K562 (cell line): ENCODE data around the gene CFAP300. TPM values are rescaled to one million over a fixed set of nuclear protein-coding genes. Genes with fewer than 3 reads are reported as not detected.

Experiments
- ATAC-seq: fragments of 200-7000 bp; cut with Tn5 transposase; 3 replicates; pipeline ENCODE4 v1.9.1; 2020; ENCODE audit warnings: moderate library complexity
- BruUV-seq: library from RNA; stranded (reverse); fragments of 400-500 nt; replicated peaks from 2 replicates; lab custom pipeline; 2021; lab: Mats Ljungman, UMichigan
- CTCF ChIA-PET: fragments of 300-600 bp; formaldehyde crosslinking; extraction: SDS; loops from one replicate; lab custom pipeline; 2021; ENCODE audit warnings: low intra/inter-chr PET ratio; lab: Yijun Ruan, JAX
- POLR2A ChIA-PET: fragments of 300-600, 350-650 bp; sonication (Branson Sonifier 250); formaldehyde crosslinking; extraction: SDS; loops from one replicate; lab custom pipeline; 2021; ENCODE audit warnings: antibody characterized with exemption, inconsistent platforms; lab: Yijun Ruan, JAX
- DNase-seq, 4 experiments: peaks; one replicate each; pipeline versions ENCODE4 v3.0.0 to v3.0.0-alpha.2; 2011 to 2018; ENCODE audit warnings: low spot score in 3 of 4, mixed read lengths in 3 of 4; ENCODE audit errors: extremely low read depth in 1 of 4
- FAIRE-seq: peaks from 2 replicates; lab custom pipeline; 2011; peaks lifted over from hg19 to GRCh38; lab: Jason Lieb, UNC
- H2AFZ ChIP-seq: 2 replicates; pipeline ENCODE4 v1.6.0; 2011; ENCODE audit warnings: low read depth, low read length, control low read depth, inconsistent platforms
- H3K27ac ChIP-seq: fragments of 200-600 bp; 3 replicates; pipeline ENCODE4 v1.8.0; 2011; ENCODE audit warnings: low read depth, mild to moderate bottlenecking, control low read depth, inconsistent platforms, low read length, moderate library complexity, mixed read lengths; ENCODE audit errors: extremely low read depth
- H3K27me3 ChIP-seq, 2 experiments: fragments of 300-600 bp in 1 of 2; 2 replicates in 1 of 2; 3 replicates in 1 of 2; pipeline versions ENCODE4 v1.6.0 to v1.8.0; 2011; ENCODE audit warnings: inconsistent platforms in 2 of 2, low read length in 2 of 2, mild to moderate bottlenecking in 1 of 2, mixed read lengths in 1 of 2, moderate library complexity in 1 of 2; ENCODE audit not compliant: control insufficient read depth in 2 of 2, insufficient read depth in 2 of 2
- H3K36me3 ChIP-seq: fragments of 300-600 bp; 3 replicates; pipeline ENCODE4 v1.8.0; 2011; ENCODE audit warnings: mild to moderate bottlenecking, low read length, inconsistent platforms; ENCODE audit not compliant: control insufficient read depth, insufficient read depth
- H3K4me1 ChIP-seq, 2 experiments: fragments of 200-600 bp in 1 of 2; replicated peaks in 1 of 2; 2 replicates in 1 of 2; 3 replicates in 1 of 2; pipeline versions ENCODE4 v1.5.1 to v1.8.0; 2011; ENCODE audit warnings: inconsistent platforms in 2 of 2, low read length in 2 of 2, mild to moderate bottlenecking in 1 of 2, mixed read lengths in 1 of 2, moderate library complexity in 1 of 2; ENCODE audit not compliant: control insufficient read depth in 2 of 2, insufficient read depth in 2 of 2
- H3K4me2 ChIP-seq: 2 replicates; pipeline ENCODE4 v1.6.1; 2011; ENCODE audit warnings: low read length, control low read depth, inconsistent platforms, mixed read lengths; ENCODE audit not compliant: insufficient read depth
- H3K4me3 ChIP-seq: fragments of 200-600 bp; sonication (generic), shearing (Covaris generic); 2 replicates; pipeline ENCODE4 v1.5.1; 2016; ENCODE audit warnings: control low read depth, inconsistent platforms
- H3K79me2 ChIP-seq: fragments of 200-600 bp; 3 replicates; pipeline ENCODE4 v1.8.0; 2011; ENCODE audit warnings: low read length, inconsistent platforms; ENCODE audit not compliant: control insufficient read depth, insufficient read depth
- H3K9ac ChIP-seq, 2 experiments: 2 replicates each; pipeline versions ENCODE4 v1.6.0 to v1.6.1; 2011; ENCODE audit warnings: low read depth in 2 of 2, low read length in 2 of 2, control low read depth in 1 of 2, inconsistent platforms in 1 of 2, mild to moderate bottlenecking in 1 of 2, mixed read lengths in 1 of 2; ENCODE audit not compliant: insufficient read depth in 1 of 2
- H3K9me1 ChIP-seq: one replicate; pipeline ENCODE4 v1.6.0; 2011; ENCODE audit warnings: inconsistent platforms, mild to moderate bottlenecking, low read length, moderate library complexity; ENCODE audit not compliant: control insufficient read depth, insufficient read depth
- H3K9me3 ChIP-seq: replicated peaks from 2 replicates; pipeline ENCODE4 v1.5.1; 2011; ENCODE audit warnings: low read depth, low read length, inconsistent platforms; ENCODE audit not compliant: control insufficient read depth, insufficient read depth
- H4K20me1 ChIP-seq: replicated peaks from 2 replicates; pipeline ENCODE4 v1.6.1; 2011; ENCODE audit warnings: low read length, inconsistent platforms, mixed read lengths; ENCODE audit not compliant: control insufficient read depth, insufficient read depth
- HIVEP1 ChIP-seq: fragments of 250-450 bp; sonication (Bioruptor Pico); IDR thresholded peaks from 2 replicates; pipeline ENCODE4 v1.4.0; 2020; ENCODE audit warnings: mild to moderate bottlenecking
- HNRNPK ChIP-seq: fragments of 200-400 bp; formaldehyde crosslinking; IDR thresholded peaks from one replicate; pipeline ENCODE4 v1.6.1; 2018; ENCODE audit warnings: mild to moderate bottlenecking, low read depth, low read length; ENCODE audit not compliant: poor library complexity, severe bottlenecking
- NONO ChIP-seq, 2 experiments: fragments of 200-400 bp in 1 of 2; fragments of 450-650 bp in 1 of 2; formaldehyde crosslinking in 1 of 2; IDR thresholded peaks; 2 replicates each; pipeline ENCODE4 v1.6.1; 2017; ENCODE audit warnings: low read depth in 2 of 2, mild to moderate bottlenecking in 2 of 2, moderate library complexity in 2 of 2, low read length in 1 of 2
- NR4A1 ChIP-seq, 2 experiments: fragments of 250-450 bp in 1 of 2; fragments of 450-650 bp in 1 of 2; sonication (Bioruptor Pico) in 1 of 2; IDR thresholded peaks; 2 replicates each; pipeline versions ENCODE4 v1.4.0 to v1.6.1; 2016 to 2020; ENCODE audit warnings: mild to moderate bottlenecking in 2 of 2, missing compliant biosample characterization in 1 of 2, missing genetic modification characterization in 1 of 2, moderate library complexity in 1 of 2
- ZNF507 ChIP-seq: conservative IDR thresholded peaks from 2 replicates; pipeline ENCODE4 v1.6.1; 2017; ENCODE audit warnings: missing genetic modification characterization, missing compliant biosample characterization
- WGBS: fragments of 100-300 bp; shearing (Covaris generic); methylation state at CpG from one replicate; pipeline ENCODE4 v1.1.6; 2016; ENCODE audit warnings: low coverage, mixed read lengths; ENCODE audit not compliant: insufficient coverage; ENCODE audit errors: missing lambda C conversion rate; 5-methylcytosine and 5-hydroxymethylcytosine counted together
- in situ Hi-C: fragments of 300-500 bp; cut with MboI; formaldehyde crosslinking; loops from 4 replicates; pipeline ENCODE4 v1.15.0; 2018; ENCODE audit warnings: inconsistent platforms, mixed read lengths
- intact Hi-C: fragments of 100-400 bp; cut with micrococcal nuclease; formaldehyde crosslinking; loops from 2 replicates; pipeline ENCODE4 v1.14.2; 2022
- polyA plus RNA-seq, 8 experiments: library from polyadenylated mRNA; depleted of rRNA in 4 of 8; stranded (reverse) in 5 of 8; unstranded in 3 of 8; fragments of >200 nt; fragmentation: Nextera tagmentation in 2 of 8; fragmentation: Illumina TruSeq in 1 of 8; extraction: Ambion mirVana in 2 of 8; extraction: Trizol in 1 of 8; gene quantifications; 2 replicates each; pipeline versions ENCODE4 v1.2.1 to v1.2.3, GENCODE V29; 2011 to 2014; ENCODE audit warnings: inconsistent platforms in 1 of 8, missing spikeins in 1 of 8
- total RNA-seq, 7 experiments: library from RNA; depleted of rRNA in 6 of 7; stranded (reverse); fragments of >200 nt in 6 of 7; fragmentation: Illumina TruSeq in 2 of 7; extraction: Trizol in 2 of 7; gene quantifications; 2 replicates each; pipeline versions ENCODE4 v1.2.1 to v1.2.3, GENCODE V29; 2011 to 2021; ENCODE audit warnings: low replicate concordance in 1 of 7

The CFAP300 gene
- total and polyA plus RNA-seq, 9 of the 15 experiments (the other 6 are each of a cell fraction or from before 2014, with no cell fraction given), result not detected

DNA sequence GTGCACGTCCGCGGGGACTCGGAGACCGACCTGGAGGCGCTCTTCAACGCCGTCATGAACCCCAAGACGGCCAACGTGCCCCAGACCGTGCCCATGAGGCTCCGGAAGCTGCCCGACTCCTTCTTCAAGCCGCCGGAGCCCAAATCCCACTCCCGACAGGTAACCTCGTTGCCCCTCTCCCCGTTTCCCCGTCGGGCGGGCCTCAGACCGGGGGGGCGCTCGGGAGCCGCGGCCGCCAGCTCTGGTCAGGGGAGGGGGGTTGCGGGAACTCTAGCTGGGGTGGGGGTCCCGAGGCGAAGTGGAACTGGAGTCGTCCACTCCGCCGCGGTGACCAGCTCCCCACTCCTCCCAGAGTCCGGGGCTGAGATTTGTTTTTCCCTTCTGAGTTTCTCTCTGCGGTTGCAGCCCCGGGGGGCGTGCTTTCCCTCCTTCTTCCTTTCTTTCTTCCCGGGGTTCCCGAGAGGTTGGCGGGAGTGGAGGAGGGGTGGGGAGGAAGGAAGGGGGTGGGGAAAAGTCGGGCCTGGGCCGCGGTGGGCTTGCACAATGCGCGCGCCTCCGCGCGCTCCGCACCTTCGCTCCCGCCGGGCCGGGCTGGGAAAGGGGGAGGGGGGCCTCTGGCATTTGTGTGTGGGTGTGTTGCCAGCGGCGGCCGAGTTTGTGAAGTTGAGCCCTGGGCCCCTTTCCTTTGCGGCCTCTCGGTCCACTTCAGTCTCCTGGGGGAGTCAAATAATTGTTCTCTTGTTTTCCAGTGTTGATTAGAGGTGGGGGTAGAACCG is 64.0 kb downstream of the CFAP300 start:
- Histone ChIP-seq H3K9ac (no peak overlapping the region), H3K79me2 (no peaks in the 10 kb centered on the region), H2AFZ (no peak overlapping the region), H3K27me3 (peaks cover 0 to 6% of the 10 kb centered on the region in 2 experiments; a peak in 1 of 5 replicates), H3K36me3 (no peaks in the 10 kb centered on the region), H4K20me1 (no peaks in the 10 kb centered on the region), H3K4me1 (peaks cover 0 to 12% of the 10 kb centered on the region in 2 experiments; a peak in 1 of 5 replicates), H3K4me2 (no peak overlapping the region), H3K27ac (no peak overlapping the region), H3K4me3 (no peak overlapping the region), H3K9me3 (no peaks in the 10 kb centered on the region)
- BruUV-seq, result no TSS peak
- in situ Hi-C loops, result no loop called here
- no peak for ATAC-seq
- ChIA-PET CTCF (no interaction called here), POLR2A (no interaction called here)
- DNase-seq, result no peak
- FAIRE-seq, result no peak
- TF ChIP-seq ZNF507 (tag), result no peak
- TF ChIP-seq HIVEP1 (CRISPR knock-in tag), result no peak
- TF ChIP-seq HNRNPK, result peak; percentile 41
- no peak for TF ChIP-seq NONO (IDR thresholded peaks at IDR 0.05; ENCODE audit: low read depth in 2 of 2, low read length in 1 of 2)
- no peak for TF ChIP-seq NR4A1 (CRISPR knock-in tag; IDR thresholded peaks at IDR 0.05)
- no peak for TF ChIP-seq NR4A1 (tag; IDR thresholded peaks at IDR 0.05)
- TF ChIP-seq, all 486 proteins: peak for 1
- no CpG with 5 or more reads among the region's 61 CpGs for WGBS
- no peaks in the 10 kb centered on the region for H3K9me1 ChIP-seq
- intact Hi-C loops, result no loop called here
